ELF-1 (cell line): ENCODE measurements around the gene NEB.

ENCODE experiments used
- DNase-seq: peaks from one replicate; pipeline ENCODE4 v3.0.0-alpha.2; 2016; ENCODE audit warnings: low read depth, low spot score

NEB gene

GRCh38 chr2:151733771-151734672 is at the start of gene NEB:
Gene NEB, minus strand, starts transcription at chr2:151734476. Its CDS starts 1,320 bp downstream, at chr2:151733156.
- no peak for DNase-seq

- no peak for DNase-seq
Measured at GRCh38 chr2:151783133-151783520, 48.9 kb upstream of the NEB start.

GRCh38 chr2:151782378-151783132 is 48.3 kb upstream of the NEB start:
- DNase-seq = no peak

- no peak for DNase-seq
Measured at GRCh38 chr2:151781642-151782041, 47.4 kb upstream of the NEB start.

- DNase-seq = no peak
Measured at GRCh38 chr2:151780938-151781337, 46.7 kb upstream of the NEB start.

GRCh38 chr2:151777935-151778334 is 43.7 kb upstream of the NEB start:
- no peak for DNase-seq

GRCh38 chr2:151777487-151777886 is 43.2 kb upstream of the NEB start:
- no peak for DNase-seq

GRCh38 chr2:151776367-151776766 is 42.1 kb upstream of the NEB start:
- no peak for DNase-seq

- DNase-seq = no peak
Measured at GRCh38 chr2:151775057-151775740, 40.9 kb upstream of the NEB start.

GRCh38 chr2:151774506-151774905 is 40.2 kb upstream of the NEB start:
- DNase-seq = no peak

GRCh38 chr2:151771599-151772358 is 37.5 kb upstream of the NEB start:
- no peak for DNase-seq

GRCh38 chr2:151770995-151771394 is 36.7 kb upstream of the NEB start:
- no peak for DNase-seq

GRCh38 chr2:151769606-151770005 is 35.3 kb upstream of the NEB start:
- DNase-seq = no peak

GRCh38 chr2:151767536-151767935 is 33.3 kb upstream of the NEB start:
- no peak for DNase-seq

- no peak for DNase-seq
Measured at GRCh38 chr2:151766437-151767153, 32.3 kb upstream of the NEB start.

- DNase-seq = peak; percentile 70
Measured at GRCh38 chr2:151765760-151766410, 31.6 kb upstream of the NEB start.

GRCh38 chr2:151762694-151763093 is 28.4 kb upstream of the NEB start:
- DNase-seq = no peak

- DNase-seq = no peak
Measured at GRCh38 chr2:151761687-151762086, 27.4 kb upstream of the NEB start.

- no peak for DNase-seq
Measured at GRCh38 chr2:151761193-151761592, 26.9 kb upstream of the NEB start.

GRCh38 chr2:151760139-151760650 is 25.9 kb upstream of the NEB start:
- peak; percentile 43 for DNase-seq
